DOHH2 (cell line): Measurements from ENCODE around the gene SOWAHC.

Experiments used
- EZH2phosphoT487 ChIP-seq: fragments of 200-600 bp; sonication (generic); IDR thresholded peaks from 2 replicates; pipeline ENCODE4 v1.6.1; 2017; ENCODE audit warnings: borderline replicate concordance, mild to moderate bottlenecking, antibody characterized with exemption, low read length, moderate library complexity, mixed read lengths
- TF ChIP-seq, protein P1 (sequence below): fragments of 200-600 bp; sonication (generic); IDR thresholded peaks from one replicate; pipeline ENCODE4 v1.5.1; 2014; ENCODE audit warnings: antibody characterized with exemption, mild to moderate bottlenecking, low read depth, low read length; ENCODE audit not compliant: poor library complexity, severe bottlenecking

DNA sequence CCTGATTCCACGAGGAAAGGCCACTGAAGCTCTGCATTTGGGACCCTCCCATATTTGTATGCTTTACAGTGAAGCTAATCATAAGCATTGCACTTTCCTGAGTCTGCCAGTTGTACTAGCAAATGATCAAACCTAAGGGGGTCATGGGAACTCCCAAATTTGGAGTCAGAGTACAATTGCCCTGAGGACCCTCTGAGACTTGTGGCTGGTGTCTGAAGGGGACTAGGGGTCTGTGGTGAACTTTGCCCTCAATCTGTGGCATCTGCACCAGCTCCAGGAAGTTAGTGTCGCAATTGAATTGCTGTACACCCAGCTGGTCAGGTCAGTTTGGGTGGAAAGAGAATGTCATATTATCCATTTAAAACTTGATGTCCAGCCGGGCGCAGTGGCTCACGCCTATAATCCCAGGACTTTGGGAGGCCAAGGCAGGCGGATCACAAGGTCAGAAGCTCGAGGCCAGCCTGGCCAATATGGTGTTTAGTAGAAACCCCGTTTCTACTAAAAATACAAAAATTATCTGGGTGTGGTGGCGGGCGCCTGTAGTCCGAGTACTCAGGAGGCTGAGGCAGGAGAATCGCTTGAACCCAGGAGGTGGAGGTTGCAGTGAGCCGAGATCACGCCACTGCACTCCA lies 18.1 kb downstream of the SOWAHC start:
- TF ChIP-seq, protein P1, sequence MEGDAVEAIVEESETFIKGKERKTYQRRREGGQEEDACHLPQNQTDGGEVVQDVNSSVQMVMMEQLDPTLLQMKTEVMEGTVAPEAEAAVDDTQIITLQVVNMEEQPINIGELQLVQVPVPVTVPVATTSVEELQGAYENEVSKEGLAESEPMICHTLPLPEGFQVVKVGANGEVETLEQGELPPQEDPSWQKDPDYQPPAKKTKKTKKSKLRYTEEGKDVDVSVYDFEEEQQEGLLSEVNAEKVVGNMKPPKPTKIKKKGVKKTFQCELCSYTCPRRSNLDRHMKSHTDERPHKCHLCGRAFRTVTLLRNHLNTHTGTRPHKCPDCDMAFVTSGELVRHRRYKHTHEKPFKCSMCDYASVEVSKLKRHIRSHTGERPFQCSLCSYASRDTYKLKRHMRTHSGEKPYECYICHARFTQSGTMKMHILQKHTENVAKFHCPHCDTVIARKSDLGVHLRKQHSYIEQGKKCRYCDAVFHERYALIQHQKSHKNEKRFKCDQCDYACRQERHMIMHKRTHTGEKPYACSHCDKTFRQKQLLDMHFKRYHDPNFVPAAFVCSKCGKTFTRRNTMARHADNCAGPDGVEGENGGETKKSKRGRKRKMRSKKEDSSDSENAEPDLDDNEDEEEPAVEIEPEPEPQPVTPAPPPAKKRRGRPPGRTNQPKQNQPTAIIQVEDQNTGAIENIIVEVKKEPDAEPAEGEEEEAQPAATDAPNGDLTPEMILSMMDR = no peak
- no peak for TF ChIP-seq EZH2phosphoT487
